ENCODE measurements around the gene S100A13. TPM values are rescaled to one million over a fixed set of nuclear protein-coding genes. Genes with fewer than 3 reads are reported as not detected.
A peak's percentile ranks its signal among the peaks of the same experiment; 100 is the strongest.
"Not testable (repeated sequence)": the region's sequence is repeated elsewhere in the genome, so short reads cannot be mapped to it uniquely, and the experiment has no call there.

Gene S100A13
- total RNA-seq, 2 experiments from 2014 or later: 3.9 to 4.2 TPM

DNA sequence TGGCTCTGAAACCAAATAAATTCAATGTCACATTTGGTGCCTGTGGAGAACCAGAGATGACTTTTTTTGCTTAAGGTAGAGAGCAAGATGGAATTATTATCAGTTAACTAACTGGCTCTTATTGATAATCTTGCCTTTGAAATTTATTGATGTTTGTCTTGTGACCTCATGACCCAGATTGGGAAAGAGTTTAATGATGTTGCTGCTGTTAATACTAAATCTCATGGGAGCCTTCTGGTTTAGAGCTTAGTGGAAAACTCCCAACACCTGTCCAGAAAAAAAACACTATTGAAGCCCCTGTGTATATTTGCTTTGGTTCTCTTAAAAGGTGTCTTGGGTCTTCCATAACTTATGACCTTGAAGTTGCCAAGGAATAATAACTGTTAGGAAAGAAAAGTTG is 16.5 kb upstream of the S100A13 start:
- Mint-ChIP-seq H3K4me3 (no peak overlapping the region), H3K36me3 (ENCODE audit: low read depth) (peaks cover 76% of the 10 kb centered on the region), H3K9me3 (no peaks in the 10 kb centered on the region), H3K27me3 (no peaks in the 10 kb centered on the region), H3K27ac (no peak overlapping the region), H3K4me1 (peaks cover 53% of the 10 kb centered on the region)
- no peak for DNase-seq
- ChIA-PET POLR2A (interaction anchor here (1.8 kb wide), 1 partner anchor 10 kb away, joined by 5 read pairs; the partner anchor contains the start of gene CHTOP), CTCF (interaction anchor here (0.5 to 2.1 kb wide), 6 partner anchors 9 to 499 kb away, joined by 3 to 8 read pairs (median 4); partner anchors contain the start of genes CHTOP and S100A1)

DNA sequence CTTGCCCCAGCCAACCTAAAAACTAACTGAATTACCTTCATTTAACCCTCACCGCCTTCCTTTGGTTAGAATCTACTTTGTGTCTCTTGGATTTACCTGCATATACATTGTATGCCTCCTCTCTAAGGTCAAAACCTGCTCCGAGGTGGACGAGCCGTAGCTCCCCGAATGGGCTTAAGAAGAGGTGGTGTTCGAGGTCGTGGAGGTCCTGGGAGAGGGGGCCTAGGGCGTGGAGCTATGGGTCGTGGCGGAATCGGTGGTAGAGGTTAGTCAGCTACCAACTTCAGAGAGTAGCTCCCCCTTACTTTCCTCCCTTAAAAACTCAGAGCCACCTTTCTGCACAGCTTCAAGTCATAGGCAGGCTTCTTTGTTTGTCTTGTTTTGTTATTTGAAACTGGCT is 15.8 kb upstream of the S100A13 start:
- H3K36me3 Mint-ChIP-seq (ENCODE audit: low read depth): peaks cover 82% of the 10 kb centered on the region
- ChIA-PET CTCF (interaction anchor here (1.2 to 2.1 kb wide), 5 partner anchors 9 to 111 kb away, joined by 3 to 8 read pairs (median 5); partner anchors contain the start of genes CHTOP and S100A1), POLR2A (interaction anchor here (1.8 kb wide), 1 partner anchor 9 kb away, joined by 5 read pairs; the partner anchor contains the start of gene CHTOP)
- no peak for DNase-seq
- no peak overlapping the region for H3K4me3 Mint-ChIP-seq
- H3K27ac Mint-ChIP-seq: no peak overlapping the region
- peaks cover 50% of the 10 kb centered on the region for H3K4me1 Mint-ChIP-seq
- H3K9me3 Mint-ChIP-seq: no peaks in the 10 kb centered on the region
- no peaks in the 10 kb centered on the region for H3K27me3 Mint-ChIP-seq

DNA sequence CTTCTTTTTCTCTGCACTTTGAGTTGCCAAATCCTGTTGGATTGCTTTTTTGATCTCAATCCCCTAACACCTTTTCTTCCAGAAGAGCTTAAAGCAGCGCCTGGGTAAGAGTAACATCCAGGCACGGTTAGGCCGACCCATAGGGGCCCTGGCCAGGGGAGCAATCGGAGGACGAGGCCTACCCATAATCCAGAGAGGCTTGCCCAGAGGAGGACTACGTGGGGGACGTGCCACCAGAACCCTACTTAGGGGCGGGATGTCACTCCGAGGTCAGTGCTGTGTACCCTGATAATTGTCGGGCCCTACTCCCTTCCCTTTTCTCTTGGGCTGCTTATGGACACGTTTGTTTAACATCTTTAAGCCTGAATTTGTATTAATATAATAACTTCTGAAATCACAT is 14.9 kb upstream of the S100A13 start:
- H3K4me3 Mint-ChIP-seq: no peak overlapping the region
- ChIA-PET POLR2A (no interaction called here), CTCF (interaction anchor here (1.1 kb wide), 1 partner anchor 131 kb away, joined by 6 read pairs; no protein-coding TSS in a partner anchor)
- no peak overlapping the region for H3K27ac Mint-ChIP-seq
- H3K9me3 Mint-ChIP-seq: no peaks in the 10 kb centered on the region
- H3K4me1 Mint-ChIP-seq: peaks cover 49% of the 10 kb centered on the region
- H3K36me3 Mint-ChIP-seq (ENCODE audit: low read depth): peaks cover 83% of the 10 kb centered on the region
- DNase-seq: no peak
- no peaks in the 10 kb centered on the region for H3K27me3 Mint-ChIP-seq

DNA sequence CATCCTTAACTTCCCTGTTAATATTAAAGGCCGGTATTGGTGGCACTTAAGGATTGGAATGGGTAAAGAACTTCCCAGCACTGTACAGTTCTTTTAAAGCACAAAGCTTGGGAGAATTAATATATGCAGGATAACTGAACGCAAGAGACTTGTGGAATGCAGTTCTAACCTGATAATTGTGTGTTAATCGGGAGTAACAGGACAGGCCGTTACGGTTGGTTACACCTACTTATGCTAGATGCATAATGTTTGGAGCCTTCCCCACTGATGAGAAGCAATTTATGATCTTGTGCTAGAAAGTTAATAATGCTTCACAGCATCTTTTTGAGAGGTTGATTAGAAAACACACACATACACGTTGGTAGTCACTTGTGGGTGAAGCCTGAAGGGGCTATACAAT is 13.6 kb upstream of the S100A13 start:
- no peaks in the 10 kb centered on the region for H3K27me3 Mint-ChIP-seq
- DNase-seq: no peak
- no peak overlapping the region for H3K27ac Mint-ChIP-seq
- ChIA-PET CTCF (interaction anchor here (1.1 to 2.7 kb wide), 2 partner anchors 11 to 130 kb away, joined by 6 to 7 read pairs; no protein-coding TSS in a partner anchor), POLR2A (no interaction called here)
- no peaks in the 10 kb centered on the region for H3K9me3 Mint-ChIP-seq
- no peak overlapping the region for H3K4me3 Mint-ChIP-seq
- peaks cover 48% of the 10 kb centered on the region for H3K4me1 Mint-ChIP-seq
- peaks cover 83% of the 10 kb centered on the region for H3K36me3 Mint-ChIP-seq (ENCODE audit: low read depth)

DNA sequence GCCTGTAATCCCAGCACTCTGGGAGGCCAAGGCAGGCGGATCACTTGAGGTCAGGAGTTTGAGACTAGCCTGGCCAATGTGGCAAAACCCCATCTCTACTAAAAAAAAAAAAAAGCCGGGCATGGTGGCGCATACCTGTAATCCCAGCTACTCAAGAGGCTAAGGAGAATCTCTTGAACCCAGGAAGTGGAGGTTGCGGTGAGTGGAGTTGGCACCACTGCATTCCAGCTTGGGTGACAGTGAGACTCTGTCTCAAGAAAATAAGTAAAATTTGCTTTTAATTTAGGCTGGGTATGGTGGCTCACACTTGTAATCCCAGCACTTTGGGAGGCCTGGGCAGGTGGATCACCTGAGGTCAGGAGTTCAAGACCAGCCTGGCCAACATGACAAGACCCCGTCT is 12.9 kb upstream of the S100A13 start:
- CTCF ChIA-PET: interaction anchor here (0.6 to 2.7 kb wide), 3 partner anchors 12 to 37 kb away, joined by 3 to 7 read pairs (median 5); partner anchors contain the start of gene S100A13
- H3K4me3 Mint-ChIP-seq, H3K27me3 Mint-ChIP-seq, POLR2A ChIA-PET, H3K27ac Mint-ChIP-seq, DNase-seq, H3K9me3 Mint-ChIP-seq: not testable (repeated sequence)
- Mint-ChIP-seq H3K4me1 (peaks cover 45% of the 10 kb centered on the region), H3K36me3 (ENCODE audit: low read depth) (peaks cover 79% of the 10 kb centered on the region)

DNA sequence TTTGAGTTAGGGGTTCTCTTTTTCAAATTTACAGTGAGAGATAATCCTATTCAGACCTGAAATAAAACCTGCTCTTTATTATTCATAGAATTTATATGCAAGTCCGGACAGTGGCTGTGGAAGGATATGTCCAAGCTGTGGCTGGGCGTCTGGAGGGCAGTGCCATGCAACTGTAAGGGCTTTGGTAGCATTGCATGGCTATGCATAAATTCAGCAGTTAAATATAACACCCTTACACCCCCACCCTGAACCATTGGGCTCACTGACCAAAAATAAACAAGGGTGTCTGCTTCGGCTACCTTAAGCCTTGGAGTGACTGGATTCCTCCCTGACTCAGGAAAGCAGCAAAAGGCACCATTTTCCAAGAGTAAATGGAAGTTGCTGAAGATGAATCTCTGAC is 12.0 kb upstream of the S100A13 start:
- H3K4me1 Mint-ChIP-seq: peaks cover 41% of the 10 kb centered on the region
- POLR2A ChIA-PET: no interaction called here

DNA sequence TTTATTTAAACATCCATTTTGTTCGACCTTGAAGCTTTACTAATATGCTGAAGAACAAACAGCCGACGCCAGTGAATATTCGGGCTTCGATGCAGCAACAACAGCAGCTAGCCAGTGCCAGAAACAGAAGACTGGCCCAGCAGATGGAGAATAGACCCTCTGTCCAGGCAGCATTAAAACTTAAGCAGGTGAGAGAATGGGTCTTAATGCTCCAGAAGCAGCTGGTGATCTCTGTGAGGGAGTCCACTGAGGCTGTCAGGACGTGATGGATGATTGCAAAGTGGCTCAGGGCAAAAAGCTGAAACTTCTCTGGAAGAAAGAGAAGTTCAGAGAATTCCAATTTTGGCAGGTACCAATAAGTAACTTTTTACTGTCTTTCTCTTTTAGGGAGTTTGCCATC is 11.0 kb upstream of the S100A13 start:
- Mint-ChIP-seq H3K27me3 (no peaks in the 10 kb centered on the region), H3K9me3 (no peaks in the 10 kb centered on the region), H3K36me3 (ENCODE audit: low read depth) (peaks cover 66% of the 10 kb centered on the region), H3K4me1 (peaks cover 39% of the 10 kb centered on the region), H3K27ac (no peak overlapping the region), H3K4me3 (no peak overlapping the region)
- no peak for DNase-seq
- CTCF ChIA-PET: interaction anchor here (1.1 to 2.7 kb wide), 3 partner anchors 11 to 105 kb away, joined by 3 to 7 read pairs (median 3); partner anchors contain the start of gene S100A13
- POLR2A ChIA-PET: interaction anchor here (0.6 kb wide), 1 partner anchor 123 kb away, joined by 3 read pairs; no protein-coding TSS in a partner anchor

More for the DNA sequence above, 12.0 kb upstream of the S100A13 start:
- CTCF ChIA-PET: interaction anchor here (1.5 to 2.7 kb wide), 2 partner anchors 12 to 13 kb away, joined by 5 to 7 read pairs; partner anchors contain the start of gene S100A13
- Mint-ChIP-seq H3K27ac (no peak overlapping the region), H3K9me3 (no peaks in the 10 kb centered on the region), H3K36me3 (ENCODE audit: low read depth) (peaks cover 76% of the 10 kb centered on the region), H3K4me3 (no peak overlapping the region), H3K27me3 (no peaks in the 10 kb centered on the region)
- no peak for DNase-seq

DNA sequence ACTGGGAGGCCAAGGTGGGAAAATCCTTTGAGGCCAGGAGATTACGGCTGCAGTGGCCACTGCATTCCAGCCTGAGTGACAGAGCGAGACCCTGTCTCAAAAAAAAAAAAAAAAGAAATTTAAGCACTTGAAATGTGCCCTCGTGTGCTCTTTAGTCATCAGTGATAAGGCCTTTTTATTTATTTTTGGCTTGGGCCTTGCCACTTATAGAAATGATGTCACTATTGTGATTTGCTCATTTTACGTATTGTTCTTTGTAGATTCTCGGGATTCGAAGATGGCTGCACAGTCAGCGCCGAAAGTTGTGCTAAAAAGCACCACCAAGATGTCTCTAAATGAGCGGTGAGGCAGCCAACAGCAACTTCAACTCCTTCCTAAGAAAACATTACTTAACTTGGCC is 9.0 kb upstream of the S100A13 start:
- H3K9me3 Mint-ChIP-seq: no peaks in the 10 kb centered on the region
- no peak for DNase-seq
- no peak overlapping the region for H3K27ac Mint-ChIP-seq
- ChIA-PET CTCF (interaction anchor here (0.9 kb wide), 1 partner anchor 15 kb away, joined by 3 read pairs; no protein-coding TSS in a partner anchor), POLR2A (no interaction called here)
- no peaks in the 10 kb centered on the region for H3K27me3 Mint-ChIP-seq
- H3K4me1 Mint-ChIP-seq: peaks cover 46% of the 10 kb centered on the region
- H3K4me3 Mint-ChIP-seq: peak overlapping the region; percentile 92
- H3K36me3 Mint-ChIP-seq (ENCODE audit: low read depth): peaks cover 48% of the 10 kb centered on the region

DNA sequence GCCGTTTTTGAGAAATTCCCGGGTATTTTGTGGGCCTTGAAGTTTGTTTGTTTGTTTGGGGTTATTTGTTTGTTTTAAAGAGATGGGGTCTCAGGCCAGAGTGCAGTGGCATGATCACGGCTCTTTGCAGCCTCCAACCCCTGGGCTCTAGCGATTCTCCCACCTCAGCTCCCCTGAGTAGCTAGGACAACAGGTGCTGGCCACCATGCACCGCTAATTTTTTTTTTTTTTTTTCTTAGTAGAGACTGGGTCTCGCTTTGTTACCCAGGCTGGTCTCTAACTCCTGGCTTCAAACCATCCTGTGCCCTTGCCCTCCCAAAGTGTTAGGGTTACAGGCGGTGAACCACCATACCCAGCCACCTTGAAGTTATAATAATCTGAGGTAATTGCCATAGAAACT is 8.6 kb upstream of the S100A13 start:
- peak overlapping the region; percentile 92 for H3K4me3 Mint-ChIP-seq
- no peaks in the 10 kb centered on the region for H3K27me3 Mint-ChIP-seq
- CTCF ChIA-PET: interaction anchor here (0.9 to 1.4 kb wide), 3 partner anchors 12 to 36 kb away, joined by 3 to 6 read pairs (median 3); no protein-coding TSS in a partner anchor
- DNase-seq: no peak
- peaks cover 43% of the 10 kb centered on the region for H3K4me1 Mint-ChIP-seq
- no peak overlapping the region for H3K27ac Mint-ChIP-seq
- POLR2A ChIA-PET: no interaction called here
- H3K9me3 Mint-ChIP-seq: no peaks in the 10 kb centered on the region
- peaks cover 44% of the 10 kb centered on the region for H3K36me3 Mint-ChIP-seq (ENCODE audit: low read depth)

DNA sequence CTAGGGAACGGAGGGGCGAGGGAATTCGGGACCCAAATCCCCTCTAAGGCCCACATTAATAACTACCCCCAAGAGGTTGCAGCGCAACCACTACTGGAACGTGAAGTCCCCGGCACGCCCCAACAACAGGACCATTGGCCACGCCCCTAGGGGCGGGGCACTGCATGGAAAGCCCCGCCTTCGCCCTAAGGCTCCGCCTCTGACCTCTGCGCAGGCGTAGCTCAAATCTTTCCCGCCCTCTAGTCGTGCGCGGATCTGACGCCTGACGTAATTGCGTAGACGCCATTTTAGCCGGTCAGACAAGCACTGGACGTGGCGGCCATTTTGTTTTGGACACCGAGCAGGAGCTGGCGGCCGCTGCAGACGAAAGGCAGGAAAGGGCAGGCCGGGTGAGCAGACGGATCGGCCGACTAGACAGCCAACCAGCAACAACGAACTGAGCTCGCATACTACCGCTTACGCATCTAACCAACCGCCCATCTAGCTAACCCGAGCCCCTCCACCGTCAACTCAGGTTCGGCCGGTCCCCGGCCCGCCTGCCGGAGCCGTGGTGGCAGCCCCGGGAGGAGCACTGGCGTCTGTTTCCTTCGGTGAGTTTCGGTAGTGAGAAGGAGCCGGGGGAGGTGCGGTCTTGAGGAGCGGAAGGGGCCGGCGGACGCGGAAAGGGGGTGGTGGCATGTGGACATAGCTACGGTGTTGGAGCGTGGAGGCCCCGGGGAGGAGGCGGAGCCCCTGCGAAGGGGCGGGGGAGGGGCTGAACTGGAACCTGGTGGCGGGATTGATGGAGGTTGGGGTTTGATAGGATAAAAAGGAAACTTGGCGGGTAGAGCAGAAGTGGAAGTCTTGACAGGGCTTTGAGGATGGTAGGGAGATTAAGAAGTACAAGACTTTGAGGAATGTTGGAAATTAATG is 6.7 kb upstream of the S100A13 start, which contains the start of gene CHTOP:
Gene CHTOP, plus strand, starts transcription at position 313 of the 912 bp plus-strand sequence. CDS start 2,523 bp downstream, outside the sequence.
- ChIA-PET CTCF (interaction anchor here (0.7 to 2.4 kb wide), 18 partner anchors 9 to 130 kb away, joined by 3 to 10 read pairs (median 4); no protein-coding TSS in a partner anchor), POLR2A (interaction anchor here (0.6 to 1.8 kb wide), 14 partner anchors 10 to 770 kb away, joined by 3 to 7 read pairs (median 3); partner anchors contain the start of genes RPS27, S100A6 and SNAPIN)
- H3K27me3 Mint-ChIP-seq: no peaks in the 10 kb centered on the region
- DNase-seq: peak; percentile 98
- peak within 1 kb of the TSS; percentile 92 for H3K4me3 Mint-ChIP-seq
- no peaks in the 10 kb centered on the region for H3K9me3 Mint-ChIP-seq
- H3K27ac Mint-ChIP-seq: peak within 1 kb of the TSS; percentile 99
- peaks cover 36% of the 10 kb centered on the region for H3K36me3 Mint-ChIP-seq (ENCODE audit: low read depth)
- peaks cover 44% of the 10 kb centered on the region for H3K4me1 Mint-ChIP-seq

DNA sequence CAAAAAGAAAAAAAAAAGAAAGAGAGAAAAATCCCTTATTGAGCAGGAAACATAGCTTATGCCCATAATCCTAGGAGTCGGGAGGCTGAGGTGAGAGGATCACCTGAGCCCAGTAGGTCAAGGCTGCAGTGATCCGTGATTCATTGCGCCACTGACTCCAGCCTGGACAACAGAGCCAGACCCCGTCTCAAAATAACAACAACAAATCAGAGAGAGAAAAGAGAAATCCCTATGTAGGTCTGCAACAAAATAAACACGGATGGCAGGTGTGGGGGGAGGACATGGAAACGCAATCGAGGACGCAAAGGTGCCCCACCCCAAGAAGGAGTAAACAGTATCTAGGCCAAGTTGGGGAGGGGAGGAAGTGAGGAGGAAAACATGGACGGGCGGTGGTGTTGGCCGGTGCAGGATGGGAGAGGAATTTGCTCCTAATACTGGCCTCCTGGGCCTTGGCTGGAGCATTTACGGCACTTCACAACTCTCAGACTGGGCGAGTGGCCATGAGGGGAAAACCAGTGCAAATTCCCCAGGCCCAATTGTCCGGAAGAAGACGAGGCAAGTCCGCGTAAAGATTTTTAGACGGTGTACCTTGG is 6.0 kb upstream of the S100A13 start:
- DNase-seq: no peak
- H3K27ac Mint-ChIP-seq: peak overlapping the region; percentile 99
- H3K27me3 Mint-ChIP-seq: no peaks in the 10 kb centered on the region
- ChIA-PET CTCF (interaction anchor here (0.6 to 2.4 kb wide), 11 partner anchors 10 to 129 kb away, joined by 3 to 10 read pairs (median 4); no protein-coding TSS in a partner anchor), POLR2A (interaction anchor here (0.6 to 1.8 kb wide), 8 partner anchors 11 to 617 kb away, joined by 3 to 7 read pairs (median 3); partner anchors contain the start of gene SNAPIN)
- peaks cover 30% of the 10 kb centered on the region for H3K36me3 Mint-ChIP-seq (ENCODE audit: low read depth)
- H3K9me3 Mint-ChIP-seq: no peaks in the 10 kb centered on the region
- peaks cover 44% of the 10 kb centered on the region for H3K4me1 Mint-ChIP-seq
- peak overlapping the region; percentile 92 for H3K4me3 Mint-ChIP-seq
